GM18951 (cell line): ENCODE results near the gene ZNF385D.

ENCODE experiments used
- POLR2A ChIP-seq: IDR thresholded peaks from 4 replicates; pipeline ENCODE4 v1.6.1; 2011; ENCODE audit warnings: mild to moderate bottlenecking; ENCODE audit not compliant: insufficient read length, insufficient read depth; ENCODE audit errors: extremely low read depth
- in situ Hi-C: fragments of 300-500 bp; cut with MboI; formaldehyde crosslinking; loops from one replicate; pipeline ENCODE4 v1.12.0; 2022; ENCODE audit warnings: low sequenced_read_pairs, mixed read lengths, inconsistent platforms; ENCODE audit not compliant: unreplicated experiment

Gene ZNF385D

GRCh38 chr3:21750831-21751391, at the start of gene ZNF385D:
TSS of gene ZNF385D (minus strand) at chr3:21751210. CDS start at chr3:21750916, 294 bp downstream.
- no peak for TF ChIP-seq POLR2A
- in situ Hi-C loops = no loop called here

GRCh38 chr3:21798356-21799088, 47.5 kb upstream of the ZNF385D start:
- TF ChIP-seq POLR2A = no peak
- in situ Hi-C loops = no loop called here

DNA sequence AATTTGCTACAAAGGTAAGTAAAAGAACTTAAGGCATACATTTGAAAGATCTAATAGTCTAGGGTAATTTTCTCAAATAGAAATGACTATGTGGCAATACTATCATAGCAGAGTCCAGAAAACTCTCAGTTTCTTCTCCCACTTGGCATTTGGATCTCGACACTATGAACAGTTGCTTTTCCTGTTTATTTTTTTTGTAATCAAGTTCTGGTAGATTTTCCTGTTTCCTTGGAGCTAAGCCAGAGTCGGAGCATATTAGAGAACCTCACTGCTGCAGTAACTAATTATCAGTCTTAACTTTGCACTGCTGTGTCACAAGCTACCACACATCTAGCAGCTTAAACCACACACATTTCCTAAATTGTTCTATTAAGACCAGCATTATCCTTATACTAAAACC, 44.9 kb upstream of the ZNF385D start:
- TF ChIP-seq POLR2A = no peak
- in situ Hi-C loops = no loop called here

GRCh38 chr3:21795152-21795837, 44.3 kb upstream of the ZNF385D start:
- TF ChIP-seq POLR2A = no peak
- in situ Hi-C loops = no loop called here

- no peak for TF ChIP-seq POLR2A
- in situ Hi-C loops = no loop called here
Observed at GRCh38 chr3:21794291-21794690, 43.3 kb upstream of the ZNF385D start.

- no peak for TF ChIP-seq POLR2A
- in situ Hi-C loops = no loop called here
Observed at GRCh38 chr3:21792176-21792575, 41.2 kb upstream of the ZNF385D start.

DNA sequence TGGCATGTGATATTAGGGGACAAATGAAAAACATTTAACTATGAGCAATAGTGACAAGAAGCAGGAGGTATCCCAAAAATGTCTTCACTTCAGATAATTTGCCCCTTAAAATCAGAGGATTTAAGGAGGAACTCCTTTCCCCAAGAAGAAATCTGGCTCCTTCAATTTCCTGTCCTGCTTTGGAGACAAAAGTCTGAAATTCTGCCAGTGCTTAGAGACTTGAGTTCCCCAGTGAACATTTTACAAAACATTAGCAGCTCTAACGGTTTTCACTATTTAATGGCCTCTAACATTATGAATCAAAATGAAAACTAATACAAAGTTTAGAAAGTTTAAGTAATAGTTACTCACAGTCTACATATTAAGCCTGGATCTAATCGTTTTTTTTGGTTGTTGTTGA, 40.3 kb upstream of the ZNF385D start:
- in situ Hi-C loops = no loop called here
- TF ChIP-seq POLR2A = no peak

DNA sequence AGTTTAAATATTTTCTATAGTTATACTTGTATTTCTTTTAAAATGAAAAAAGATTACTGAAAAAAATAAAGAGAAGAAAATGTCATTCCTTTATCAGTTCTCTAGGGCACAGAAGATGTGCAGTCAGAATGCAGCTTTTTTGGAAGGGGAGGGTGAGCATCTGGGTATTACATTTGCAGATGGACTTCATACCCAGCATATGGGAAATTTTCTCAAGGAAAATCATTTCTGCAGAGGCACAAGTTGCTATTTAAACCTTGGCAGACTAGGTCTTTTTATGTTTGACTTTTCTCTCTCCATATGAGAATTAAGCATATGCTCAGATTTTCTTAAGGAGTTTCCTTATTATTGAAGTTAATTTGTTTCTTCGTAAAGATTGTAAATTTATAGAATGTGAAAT, 39.5 kb upstream of the ZNF385D start:
- TF ChIP-seq POLR2A = no peak
- in situ Hi-C loops = no loop called here

DNA sequence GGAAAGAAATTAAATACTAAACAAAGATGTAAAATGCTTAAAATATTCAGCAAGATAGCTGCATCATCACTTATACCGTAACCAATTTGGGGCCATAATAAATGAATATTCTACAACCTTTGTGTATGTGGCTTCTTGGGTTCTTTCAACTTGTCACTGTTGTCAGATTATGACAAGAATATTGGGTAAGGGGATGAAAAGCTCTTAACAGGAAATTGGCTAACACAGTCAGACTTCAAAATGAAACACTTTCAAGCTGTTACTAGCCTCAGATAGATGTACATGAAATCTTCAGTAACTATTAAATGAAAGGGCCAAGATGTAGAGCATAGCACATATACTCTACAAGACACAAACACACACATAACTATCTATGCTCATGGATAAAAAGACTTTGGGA, 38.7 kb upstream of the ZNF385D start:
- in situ Hi-C loops = no loop called here
- no peak for TF ChIP-seq POLR2A

DNA sequence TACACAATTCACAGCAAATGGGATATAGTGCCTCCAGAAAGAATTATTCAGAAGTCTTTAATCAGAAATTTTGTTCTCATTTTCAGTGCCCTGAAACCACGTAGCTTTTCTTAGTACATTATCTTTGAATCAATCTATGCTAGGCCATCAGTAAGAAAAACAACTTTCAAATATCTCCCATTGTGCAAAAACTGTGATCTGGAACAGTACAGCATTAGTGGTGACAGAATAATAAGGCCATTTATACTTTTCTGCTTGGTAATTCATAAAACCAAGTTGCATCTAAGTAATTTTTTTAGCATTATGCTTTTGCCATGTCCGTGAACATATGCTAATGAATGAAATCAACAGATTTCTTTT, 35.4 kb upstream of the ZNF385D start:
- in situ Hi-C loops = no loop called here
- TF ChIP-seq POLR2A = no peak

DNA sequence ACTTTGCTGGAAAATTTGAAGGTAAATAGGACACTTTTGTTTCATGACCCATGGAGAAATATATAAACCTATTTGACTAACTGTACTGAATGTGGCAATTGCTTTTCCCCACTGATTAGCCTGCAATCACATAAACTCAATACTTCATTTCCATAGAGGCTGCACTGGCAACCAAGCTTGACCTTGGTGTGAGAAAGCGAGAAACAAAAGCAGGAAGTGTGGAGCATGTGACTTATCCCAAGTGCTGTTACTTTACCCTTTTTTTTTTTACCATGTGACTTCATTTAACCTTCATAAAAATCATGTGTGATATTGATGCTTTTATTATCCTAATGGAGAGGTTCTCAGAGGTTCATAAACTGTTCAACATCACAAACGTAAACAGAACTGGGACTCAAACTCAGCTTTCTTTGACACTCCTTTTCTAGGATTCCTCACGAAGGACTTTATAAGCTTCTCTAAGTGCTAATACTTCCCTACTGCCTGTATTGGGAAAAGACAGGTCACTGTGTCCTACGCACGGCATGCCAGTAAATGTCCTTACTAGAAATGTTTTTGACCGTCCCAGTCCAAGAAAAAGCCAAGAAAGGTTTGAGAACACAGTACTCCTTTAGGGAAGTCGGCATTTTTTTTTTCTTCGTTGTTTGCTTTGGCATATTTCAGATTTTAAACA, 34.9 kb upstream of the ZNF385D start:
- in situ Hi-C loops = no loop called here
- no peak for TF ChIP-seq POLR2A

DNA sequence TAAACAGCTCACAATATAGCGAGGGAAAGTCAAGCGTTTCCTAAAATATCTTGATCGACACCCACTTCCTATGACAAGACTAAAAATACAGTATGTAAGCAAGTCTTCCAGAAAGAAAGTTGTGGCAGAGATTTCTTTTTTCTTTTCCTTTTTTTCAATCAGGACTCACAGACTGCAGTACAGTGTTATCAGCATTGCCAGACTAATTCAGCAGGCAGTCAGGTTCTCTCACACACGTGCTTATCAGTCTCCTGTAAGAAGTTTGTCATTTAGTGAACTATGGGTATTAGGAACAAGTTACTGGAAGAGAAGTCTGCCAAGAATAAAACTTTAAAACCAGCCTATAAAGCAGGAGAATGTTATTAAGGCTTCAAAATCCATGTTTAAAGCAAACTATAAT, 32.8 kb upstream of the ZNF385D start:
- in situ Hi-C loops = no loop called here
- TF ChIP-seq POLR2A = no peak

GRCh38 chr3:21781355-21781754, 30.3 kb upstream of the ZNF385D start:
- in situ Hi-C loops = no loop called here
- TF ChIP-seq POLR2A = no peak
